GM12872 (cell line): Measurements from ENCODE around the gene ENPP4.

Experiments used
- TF ChIP-seq, protein P1 (sequence below): IDR thresholded peaks from 3 replicates; pipeline ENCODE4 v1.5.1; 2011; ENCODE audit warnings: low read depth, mild to moderate bottlenecking, low read length, moderate library complexity; ENCODE audit not compliant: insufficient read depth

The ENPP4 gene

GRCh38 chr6:46172176-46172575 is 42.4 kb downstream of the ENPP4 start:
- TF ChIP-seq, protein P1, sequence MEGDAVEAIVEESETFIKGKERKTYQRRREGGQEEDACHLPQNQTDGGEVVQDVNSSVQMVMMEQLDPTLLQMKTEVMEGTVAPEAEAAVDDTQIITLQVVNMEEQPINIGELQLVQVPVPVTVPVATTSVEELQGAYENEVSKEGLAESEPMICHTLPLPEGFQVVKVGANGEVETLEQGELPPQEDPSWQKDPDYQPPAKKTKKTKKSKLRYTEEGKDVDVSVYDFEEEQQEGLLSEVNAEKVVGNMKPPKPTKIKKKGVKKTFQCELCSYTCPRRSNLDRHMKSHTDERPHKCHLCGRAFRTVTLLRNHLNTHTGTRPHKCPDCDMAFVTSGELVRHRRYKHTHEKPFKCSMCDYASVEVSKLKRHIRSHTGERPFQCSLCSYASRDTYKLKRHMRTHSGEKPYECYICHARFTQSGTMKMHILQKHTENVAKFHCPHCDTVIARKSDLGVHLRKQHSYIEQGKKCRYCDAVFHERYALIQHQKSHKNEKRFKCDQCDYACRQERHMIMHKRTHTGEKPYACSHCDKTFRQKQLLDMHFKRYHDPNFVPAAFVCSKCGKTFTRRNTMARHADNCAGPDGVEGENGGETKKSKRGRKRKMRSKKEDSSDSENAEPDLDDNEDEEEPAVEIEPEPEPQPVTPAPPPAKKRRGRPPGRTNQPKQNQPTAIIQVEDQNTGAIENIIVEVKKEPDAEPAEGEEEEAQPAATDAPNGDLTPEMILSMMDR: no peak

GRCh38 chr6:46174904-46175303 is 45.1 kb downstream of the ENPP4 start:
- TF ChIP-seq, protein P1: no peak

DNA sequence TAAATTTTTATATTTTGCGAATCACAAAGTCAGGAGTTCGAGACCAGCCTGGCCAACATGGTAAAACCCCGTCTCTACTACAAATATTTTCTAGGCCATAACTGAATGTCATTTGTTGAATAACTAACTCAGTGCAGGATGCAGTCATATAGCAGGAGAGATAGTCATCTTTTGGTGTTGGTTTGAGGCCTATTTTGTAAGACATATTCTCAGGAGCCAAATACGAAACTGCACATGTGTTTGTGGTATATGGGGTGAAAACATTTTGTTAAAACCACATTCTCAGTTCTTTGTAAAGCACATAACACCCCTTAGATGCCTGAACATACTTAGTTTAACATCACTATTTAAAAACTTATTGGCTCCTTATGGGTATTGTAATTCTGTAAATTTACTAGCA is 45.7 kb downstream of the ENPP4 start:
- TF ChIP-seq, protein P1: no peak

- TF ChIP-seq, protein P1: no peak
These were observed 46.2 kb downstream of the ENPP4 start for GRCh38 chr6:46175976-46176375.

DNA sequence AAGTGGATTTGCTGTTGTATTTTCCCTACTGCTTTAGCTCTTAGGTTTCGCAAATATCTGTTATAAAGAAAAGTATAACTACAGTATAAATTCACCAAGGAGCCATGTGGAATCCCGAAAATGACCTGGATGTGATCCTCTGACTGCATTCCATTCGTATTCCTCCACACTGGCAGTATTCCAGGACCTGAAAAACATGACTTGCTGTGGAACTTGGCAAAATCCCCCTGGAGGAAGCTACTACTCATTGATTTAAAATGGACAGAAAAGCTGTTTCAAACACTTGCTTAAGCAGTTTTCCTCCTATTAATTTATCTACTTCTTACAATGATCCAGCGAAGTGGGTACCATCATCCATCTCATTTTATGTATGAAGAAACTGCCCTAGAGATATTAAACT is 54.3 kb downstream of the ENPP4 start:
- TF ChIP-seq, protein P1: no peak

DNA sequence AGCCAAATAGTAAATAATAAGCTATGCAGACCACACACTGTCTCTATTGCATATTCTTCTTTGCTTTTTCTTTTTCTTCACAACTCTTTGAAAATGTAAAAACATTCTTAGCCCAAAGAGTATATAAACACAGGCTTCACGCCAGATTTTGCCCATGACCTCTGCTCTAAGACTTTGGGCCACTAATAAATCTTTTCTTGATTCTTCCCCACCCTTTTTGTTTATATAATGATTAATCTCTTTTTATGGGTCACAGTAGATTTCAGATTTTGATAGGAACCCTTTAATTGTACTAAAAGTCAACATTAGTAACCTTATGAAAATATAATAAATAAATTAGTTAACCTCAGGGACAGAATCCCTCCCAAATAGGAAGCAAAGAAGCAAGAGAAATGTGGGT is 56.8 kb downstream of the ENPP4 start:
- TF ChIP-seq, protein P1: no peak

- TF ChIP-seq, protein P1: no peak
These were observed 59.9 kb downstream of the ENPP4 start for GRCh38 chr6:46189726-46190125.

DNA sequence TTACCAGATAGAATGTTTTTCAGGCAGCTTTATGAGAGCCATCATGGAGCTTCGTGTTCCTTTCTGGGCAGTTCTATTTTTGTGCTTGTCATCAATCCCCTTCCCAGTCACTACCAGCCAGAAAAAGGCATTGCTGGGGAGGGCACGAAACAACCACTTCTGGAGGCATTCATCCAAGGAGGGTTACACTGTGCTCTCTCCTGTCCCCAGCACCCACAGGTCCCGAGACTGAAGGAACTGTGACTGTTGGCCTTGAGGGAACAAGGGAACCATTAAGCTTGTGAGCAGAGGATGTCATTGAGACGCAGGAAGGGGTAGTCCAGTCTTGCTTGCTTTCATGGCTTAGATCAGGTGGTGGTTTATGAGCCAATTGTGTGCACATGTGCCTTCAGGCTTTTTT is 61.1 kb downstream of the ENPP4 start:
- TF ChIP-seq, protein P1: no peak
